ENCODE data around the gene RALGAPB. TPM values are rescaled to one million over a fixed set of nuclear protein-coding genes. Genes with fewer than 3 reads are reported as not detected.
A peak's percentile ranks its signal among the peaks of the same experiment; 100 is the strongest.

RALGAPB gene
- total and polyA plus RNA-seq, 2 of the 13 experiments (the other 11 are each of a cell fraction or from before 2014, with no cell fraction given), result 17.6 to 30.6 TPM

GRCh38 chr20:38599410-38599882 lies 126.8 kb downstream of the RALGAPB start (continued):
- TF ChIP-seq SOX6 (IDR thresholded peaks at IDR 0.05), result no peak
- TF ChIP-seq SOX6 (CRISPR knock-in tag; IDR thresholded peaks at IDR 0.05), result no peak
- no peak for TF ChIP-seq ATF5 (CRISPR knock-in tag; IDR thresholded peaks at IDR 0.05; ENCODE audit: low read depth)
- TF ChIP-seq MEF2D (CRISPR knock-in tag; IDR thresholded peaks at IDR 0.05), result no peak
- TF ChIP-seq MAX (IDR thresholded peaks at IDR 0.05), result no peak
- TF ChIP-seq TEAD2 (CRISPR knock-in tag; IDR thresholded peaks at IDR 0.05), result no peak
- TF ChIP-seq CHCHD3 (CRISPR knock-in tag; IDR thresholded peaks at IDR 0.05), result no peak
- TF ChIP-seq GATAD2A (CRISPR knock-in tag; IDR thresholded peaks at IDR 0.05), result peak; percentile 43; the same call in 1 of the 2 replicates
- no peak for TF ChIP-seq ZFP37 (CRISPR knock-in tag; IDR thresholded peaks at IDR 0.05; ENCODE audit: borderline replicate concordance)
- TF ChIP-seq KMT2B (CRISPR knock-in tag; IDR thresholded peaks at IDR 0.05), result no peak
- no peak for TF ChIP-seq KDM4B (CRISPR knock-in tag; IDR thresholded peaks at IDR 0.05)
- TF ChIP-seq CEBPG (CRISPR knock-in tag; IDR thresholded peaks at IDR 0.05), result no peak
- TF ChIP-seq ZNF280D (CRISPR knock-in tag; IDR thresholded peaks at IDR 0.05), result no peak
- TF ChIP-seq AHDC1 (CRISPR knock-in tag; IDR thresholded peaks at IDR 0.05; ENCODE audit: borderline replicate concordance), result no peak
- no peak for TF ChIP-seq ARNT (IDR thresholded peaks at IDR 0.05)
- TF ChIP-seq ZNF782 (CRISPR knock-in tag; IDR thresholded peaks at IDR 0.05; ENCODE audit: borderline replicate concordance), result no peak
